ENCODE measurements around the gene FCHSD1. TPM values are rescaled to one million over a fixed set of nuclear protein-coding genes. Genes with fewer than 3 reads are reported as not detected.

The FCHSD1 gene
- total RNA-seq, 1 experiment from 2014 or later = 7.2 TPM

Other genes starting within 250 kb of the FCHSD1 start
- 0.23 and 0.29 TPM in 2 replicates for gene PCDHGA9, start 248.6 kb downstream of the FCHSD1 start, total RNA-seq (2014; rRNA removed; shearing (Covaris generic))
- 0.10 and 0.20 TPM in 2 replicates for gene PCDHGB6, start 243.4 kb downstream of the FCHSD1 start, total RNA-seq (2014; rRNA removed; shearing (Covaris generic))
- gene PCDHGA10, start 238.4 kb downstream of the FCHSD1 start, total RNA-seq (2014; rRNA removed; shearing (Covaris generic)) = 0.80 and 0.90 TPM in 2 replicates
- 0.47 and 0.53 TPM in 2 replicates for gene PCDHGB7, start 233.7 kb downstream of the FCHSD1 start, total RNA-seq (2014; rRNA removed; shearing (Covaris generic))
- 0.42 and 0.50 TPM in 2 replicates for gene PCDHGA11, start 230.4 kb downstream of the FCHSD1 start, total RNA-seq (2014; rRNA removed; shearing (Covaris generic))
- 0.66 and 0.70 TPM in 2 replicates for gene PCDHGA12, start 220.9 kb downstream of the FCHSD1 start, total RNA-seq (2014; rRNA removed; shearing (Covaris generic))
- 36.5 and 44.6 TPM in 2 replicates for gene PCDHGC3, start 175.5 kb downstream of the FCHSD1 start, total RNA-seq (2014; rRNA removed; shearing (Covaris generic))
- gene PCDHGC4, start 166.4 kb downstream of the FCHSD1 start, total RNA-seq (2014; rRNA removed; shearing (Covaris generic)) = 0.14 and 0.33 TPM in 2 replicates
- gene PCDHGC5, start 162.3 kb downstream of the FCHSD1 start, total RNA-seq (2014; rRNA removed; shearing (Covaris generic)) = 0.87 and 1.4 TPM in 2 replicates
- 60.8 and 62.0 TPM in 2 replicates for gene DIAPH1, start 32.4 kb downstream of the FCHSD1 start, total RNA-seq (2014; rRNA removed; shearing (Covaris generic))
- gene HDAC3, start 14.6 kb downstream of the FCHSD1 start, total RNA-seq (2014; rRNA removed; shearing (Covaris generic)) = 86.7 and 104 TPM in 2 replicates
- 13.1 and 15.3 TPM in 2 replicates for gene RELL2, start 14.4 kb downstream of the FCHSD1 start, total RNA-seq (2014; rRNA removed; shearing (Covaris generic))
- gene ARAP3, start 30.8 kb upstream of the FCHSD1 start, total RNA-seq (2014; rRNA removed; shearing (Covaris generic)) = 4.6 and 4.8 TPM in 2 replicates
- gene PCDH1, start 227.0 kb upstream of the FCHSD1 start, total RNA-seq (2014; rRNA removed; shearing (Covaris generic)) = 4.0 and 4.4 TPM in 2 replicates